ENCODE data around the gene ERICH4. TPM values are rescaled to one million over a fixed set of nuclear protein-coding genes. Genes with fewer than 3 reads are reported as not detected.

ERICH4 gene
- total and polyA plus RNA-seq, 9 of the 15 experiments (the other 6 are each of a cell fraction or from before 2014, with no cell fraction given), result not detected

DNA sequence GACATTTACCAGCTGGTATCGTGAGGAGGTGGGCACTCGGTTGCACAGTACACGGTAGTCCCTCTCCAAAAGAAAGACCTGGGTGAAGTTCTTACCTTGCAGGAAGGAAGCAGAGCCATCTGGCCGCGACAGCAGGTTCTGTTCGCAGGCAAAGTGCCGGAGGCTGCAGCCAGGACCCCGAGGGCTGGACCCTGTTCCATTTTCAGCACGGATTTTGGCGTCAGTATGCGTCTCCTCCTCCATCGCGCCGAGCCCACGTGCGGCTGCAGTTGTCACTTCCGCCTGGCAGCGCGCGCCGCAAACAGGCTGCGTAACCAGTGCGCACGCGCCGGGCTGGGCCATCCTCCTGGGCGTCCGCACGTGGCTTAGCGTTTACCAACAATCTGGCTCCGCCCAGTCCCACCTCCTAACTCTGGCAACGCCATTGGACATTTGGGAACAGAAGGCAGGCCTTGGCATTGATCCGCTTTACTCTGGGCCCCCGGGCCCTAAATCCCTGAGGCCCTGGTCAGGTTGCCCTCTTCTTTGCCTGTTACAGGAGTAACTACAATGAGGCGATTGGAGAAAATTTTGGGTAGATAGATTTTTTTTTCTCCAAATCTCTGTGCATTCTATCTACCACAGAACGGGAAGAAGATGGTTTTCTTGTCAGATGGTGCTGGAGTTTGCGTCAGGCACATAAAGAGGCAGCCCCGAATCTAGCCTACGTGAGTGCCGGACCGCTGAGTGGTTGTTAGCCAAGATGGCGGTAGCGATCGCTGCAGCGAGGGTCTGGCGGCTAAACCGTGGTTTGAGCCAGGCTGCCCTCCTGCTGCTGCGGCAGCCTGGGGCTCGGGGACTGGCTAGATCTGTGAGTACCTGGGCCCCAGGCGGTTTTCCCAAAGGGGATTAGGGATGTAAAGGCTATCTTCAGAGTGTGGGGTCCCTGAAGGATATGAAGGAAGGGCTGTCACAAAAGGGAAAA lies 45.6 kb upstream of the ERICH4 start, which contains the start of the genes BCKDHA and EXOSC5:
TSS of gene BCKDHA (plus strand) at position 733 of the 964 bp plus-strand sequence. CDS start at position 743, 10 bp downstream.
TSS of gene EXOSC5 (minus strand) at position 274 of the 964 bp plus-strand sequence. CDS start at position 243, 31 bp downstream.
- peak within 1 kb of the TSS; percentile 85 for H2AFZ ChIP-seq (ENCODE audit: low read depth, low read length)
- DNase-seq (ENCODE audit: extremely low read depth in 1 of 4, low spot score in 3 of 4) (peak; percentile 96 to 100 (median 98)), ATAC-seq (peak; percentile 97), FAIRE-seq (peak; percentile 99)
- TSS peak; percentile 80 for BruUV-seq (replicated peaks)
- H3K4me1 ChIP-seq (replicated peaks in 1 of 2; ENCODE audit: control insufficient read depth in 2 of 2, insufficient read depth in 2 of 2, low read length in 2 of 2), result peaks cover 15 to 22% of the 10 kb centered on the region in 2 experiments; a peak in 4 of 5 replicates
- POLR2A ChIA-PET, result interaction anchor here (0.7 to 1.6 kb wide), 3 partner anchors 10 to 42 kb away, joined by 3 to 12 read pairs (median 5); partner anchors contain the start of genes B3GNT8 and DMAC2
- H3K9me1 ChIP-seq (ENCODE audit: control insufficient read depth, insufficient read depth, low read length), result no peaks in the 10 kb centered on the region
- H3K36me3 ChIP-seq (ENCODE audit: control insufficient read depth, insufficient read depth, low read length), result peaks cover 12% of the 10 kb centered on the region; the same call in 1 of the 3 replicates
- H3K9me3 ChIP-seq (replicated peaks; ENCODE audit: control insufficient read depth, insufficient read depth, low read depth, low read length), result no peaks in the 10 kb centered on the region
- 1% methylated on average over 49 of the region's 50 CpGs for WGBS (ENCODE audit: insufficient coverage, low coverage, missing lambda C conversion rate)
- intact Hi-C loops (cut with micrococcal nuclease), result loop anchor here (2.0 to 5.0 kb wide), 2 partner anchors 31 to 35 kb away; no protein-coding TSS in a partner anchor
- peak within 1 kb of the TSS; percentile 73 for H3K4me3 ChIP-seq
- in situ Hi-C loops (cut with MboI), result no loop called here
- no peaks in the 10 kb centered on the region for H4K20me1 ChIP-seq (replicated peaks; ENCODE audit: control insufficient read depth, insufficient read depth, low read length)
- CTCF ChIA-PET (ENCODE audit: low intra/inter-chr PET ratio), result no interaction called here
- H3K4me2 ChIP-seq (ENCODE audit: insufficient read depth, low read length), result peak within 1 kb of the TSS; percentile 90
- H3K9ac ChIP-seq (ENCODE audit: insufficient read depth in 1 of 2, low read depth in 2 of 2, low read length in 2 of 2), result peak within 1 kb of the TSS; percentile 92 to 97
- H3K27me3 ChIP-seq (ENCODE audit: control insufficient read depth in 2 of 2, insufficient read depth in 2 of 2, low read length in 2 of 2), result no peaks in the 10 kb centered on the region
- H3K27ac ChIP-seq (ENCODE audit: extremely low read depth, low read depth, low read length), result peak within 1 kb of the TSS; percentile 95
- H3K79me2 ChIP-seq (ENCODE audit: control insufficient read depth, insufficient read depth, low read length), result peaks cover 48% of the 10 kb centered on the region
- TF ChIP-seq SAP30 (IDR thresholded peaks at IDR 0.05; ENCODE audit: borderline replicate concordance, insufficient read depth, low read depth, low read length, poor library complexity, severe bottlenecking), result peak; percentile 100
- TF ChIP-seq RAD21 (CRISPR knock-in tag; conservative IDR thresholded peaks at IDR 0.05 in 1 of 2, IDR thresholded peaks at IDR 0.05 in 1 of 2), result peak in 1 of 2 experiments; percentile 10; a peak in 1 of 4 replicates
- no peak for TF ChIP-seq MCM7 (IDR thresholded peaks at IDR 0.05)
- peak; percentile 85 for TF ChIP-seq TAF9B (IDR thresholded peaks at IDR 0.05; ENCODE audit: partially characterized antibody)
- TF ChIP-seq XRCC5 (IDR thresholded peaks at IDR 0.05; ENCODE audit: low read depth, low read length), result 0 out of 2 replicates have a peak, but pooled peaks have one; percentile 27
- TF ChIP-seq POLR2H (tag; IDR thresholded peaks at IDR 0.05; ENCODE audit: low read depth), result peak; percentile 71; the same call in 1 of the 2 replicates
- peak in 1 of 2 experiments; percentile 33; a peak in 1 of 4 replicates for TF ChIP-seq CSDE1 (IDR thresholded peaks at IDR 0.05)
- peak; percentile 60; the same call in 1 of the 2 replicates for TF ChIP-seq ZZZ3 (IDR thresholded peaks at IDR 0.05)
- no peak for TF ChIP-seq PPARD (CRISPR knock-in tag; IDR thresholded peaks at IDR 0.05)
- TF ChIP-seq SP2 (IDR thresholded peaks at IDR 0.05; ENCODE audit: extremely low read depth, low read depth, low read length, poor library complexity, severe bottlenecking), result no peak
- peak; percentile 22 for TF ChIP-seq JUND (IDR thresholded peaks at IDR 0.05; ENCODE audit: borderline replicate concordance, low read depth, low read length)
- TF ChIP-seq JUND (tag; IDR thresholded peaks at IDR 0.05; ENCODE audit: borderline replicate concordance, low read depth, low read length), result no peak
- 0 out of 2 replicates have a peak, but pooled peaks have one; percentile 36 for TF ChIP-seq ZSCAN32 (CRISPR knock-in tag; IDR thresholded peaks at IDR 0.05)
- TF ChIP-seq, protein P1, sequence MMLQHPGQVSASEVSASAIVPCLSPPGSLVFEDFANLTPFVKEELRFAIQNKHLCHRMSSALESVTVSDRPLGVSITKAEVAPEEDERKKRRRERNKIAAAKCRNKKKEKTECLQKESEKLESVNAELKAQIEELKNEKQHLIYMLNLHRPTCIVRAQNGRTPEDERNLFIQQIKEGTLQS (IDR thresholded peaks at IDR 0.05), result no peak
- TF ChIP-seq, protein P1 (CRISPR knock-in tag; conservative IDR thresholded peaks at IDR 0.05), result no peak
- TF ChIP-seq ZNF696 (CRISPR knock-in tag; conservative IDR thresholded peaks at IDR 0.05), result no peak
- peak; percentile 96 for TF ChIP-seq DACH1 (IDR thresholded peaks at IDR 0.05; ENCODE audit: partially characterized antibody)
- TF ChIP-seq EP400 (IDR thresholded peaks at IDR 0.05), result peak; percentile 95
- no peak for TF ChIP-seq ZNF224 (CRISPR knock-in tag; IDR thresholded peaks at IDR 0.05)
- peak; percentile 33 for TF ChIP-seq SETDB1 (IDR thresholded peaks at IDR 0.05; ENCODE audit: low read length)
- no peak for TF ChIP-seq ZNF445 (CRISPR knock-in tag; IDR thresholded peaks at IDR 0.05; ENCODE audit: low read depth)
- TF ChIP-seq HLTF (IDR thresholded peaks at IDR 0.05), result no peak
